HepG2 (cell line): Measurements from ENCODE around the gene CCDC74A. TPM values are rescaled to one million over a fixed set of nuclear protein-coding genes. Genes with fewer than 3 reads are reported as not detected.
"Not testable (repeated sequence)": the region's sequence is repeated elsewhere in the genome, so short reads cannot be mapped to it uniquely, and the experiment has no call there.

Experiments used
- ATAC-seq: fragments of 200-7000 bp; cut with Tn5 transposase; 3 replicates; pipeline ENCODE4 v1.9.1; 2020; ENCODE audit warnings: mild to moderate bottlenecking, moderate library complexity
- BruUV-seq: library from RNA; stranded (reverse); fragments of 400-500 nt; replicated peaks from 2 replicates; lab custom pipeline; 2021; lab: Mats Ljungman, UMichigan
- CTCF ChIA-PET: fragments of 300-600 bp; formaldehyde crosslinking; extraction: SDS; loops from one replicate; lab custom pipeline; 2021; ENCODE audit warnings: low total read pairs, inconsistent platforms, low intra/inter-chr PET ratio; lab: Yijun Ruan, JAX
- POLR2A ChIA-PET: fragments of 350-600 bp; sonication (Branson Sonifier 250); formaldehyde crosslinking; loops from one replicate; lab custom pipeline; 2020; ENCODE audit warnings: antibody characterized with exemption, inconsistent platforms; lab: Yijun Ruan, JAX
- DNase-seq: peaks from one replicate; pipeline ENCODE4 v3.0.0-alpha.2; 2015; ENCODE audit warnings: low spot score
- FAIRE-seq: peaks from 3 replicates; lab custom pipeline; 2011; peaks lifted over from hg19 to GRCh38; lab: Jason Lieb, UNC
- H2AFZ ChIP-seq: one replicate; pipeline ENCODE4 v1.6.1; 2011; ENCODE audit warnings: low read length, inconsistent platforms
- H3K27ac ChIP-seq: fragments of 300-600 bp; 3 replicates; pipeline ENCODE4 v1.8.0; 2011; ENCODE audit warnings: mixed run types, mild to moderate bottlenecking, mixed read lengths, low read length, inconsistent platforms; ENCODE audit not compliant: insufficient read depth; ENCODE audit errors: extremely low read length
- H3K27me3 ChIP-seq, 2 experiments: fragments of 200-600 bp in 1 of 2; 2 replicates in 1 of 2; 3 replicates in 1 of 2; pipeline versions ENCODE4 v1.6.0 to v1.8.0; 2011; ENCODE audit warnings: low read length in 2 of 2, mild to moderate bottlenecking in 2 of 2, moderate library complexity in 2 of 2, inconsistent platforms in 1 of 2; ENCODE audit not compliant: insufficient read depth in 2 of 2, control insufficient read depth in 1 of 2
- H3K36me3 ChIP-seq, 2 experiments: fragments of 200-600 bp in 1 of 2; replicated peaks in 1 of 2; 2 replicates in 1 of 2; 3 replicates in 1 of 2; pipeline versions ENCODE4 v1.5.1 to v1.8.0; 2011; ENCODE audit warnings: low read length in 2 of 2, inconsistent platforms in 1 of 2; ENCODE audit not compliant: insufficient read depth in 2 of 2, control insufficient read depth in 1 of 2
- H3K4me1 ChIP-seq: 2 replicates; pipeline ENCODE4 v1.5.1; 2012; ENCODE audit warnings: low read length, inconsistent platforms; ENCODE audit not compliant: insufficient read depth
- H3K4me2 ChIP-seq: 2 replicates; pipeline ENCODE4 v1.6.0; 2011; ENCODE audit warnings: low read depth, low read length, inconsistent platforms
- H3K4me3 ChIP-seq, 3 experiments: fragments of 200-600 bp in 1 of 3; sonication (generic), shearing (Covaris generic) in 1 of 3; replicated peaks in 1 of 3; 2 replicates each; pipeline ENCODE4 v1.5.1; 2011 to 2016; ENCODE audit warnings: low read length in 3 of 3, inconsistent platforms in 2 of 3, low read depth in 2 of 3, mild to moderate bottlenecking in 2 of 3, control low read depth in 1 of 3, mixed read lengths in 1 of 3; ENCODE audit not compliant: insufficient read depth in 1 of 3
- H3K79me2 ChIP-seq: one replicate; pipeline ENCODE4 v1.6.1; 2011; ENCODE audit warnings: low read length, inconsistent platforms; ENCODE audit not compliant: insufficient read depth
- H3K9ac ChIP-seq: 2 replicates; pipeline ENCODE4 v1.6.0; 2011; ENCODE audit warnings: mild to moderate bottlenecking, low read depth, low read length, inconsistent platforms; ENCODE audit not compliant: insufficient read depth
- H3K9me3 ChIP-seq: 2 replicates; pipeline ENCODE4 v1.5.1; 2012; ENCODE audit warnings: mild to moderate bottlenecking, low read length
- H4K20me1 ChIP-seq: 2 replicates; pipeline ENCODE4 v1.6.0; 2011; ENCODE audit warnings: inconsistent platforms, mild to moderate bottlenecking, low read length, moderate library complexity; ENCODE audit not compliant: insufficient read depth
- WGBS: methylation state at CpG from one replicate; pipeline ENCODE4 v1.1.6; 2017; ENCODE audit warnings: low lambda C conversion rate; 5-methylcytosine and 5-hydroxymethylcytosine counted together
- in situ Hi-C: cut with HindIII; loops from 2 replicates; pipeline ENCODE4 v1.10.0; 2017; ENCODE audit warnings: low pct_unique_long_range_greater_than_20kb; ENCODE audit not compliant: extremely low pct_ligation_motif_present
- intact Hi-C: fragments of 100-400 bp; cut with micrococcal nuclease; formaldehyde crosslinking; loops from one replicate; pipeline ENCODE4 v1.10.0; 2022; ENCODE audit not compliant: unreplicated experiment
- polyA plus RNA-seq, 8 experiments: library from polyadenylated mRNA; depleted of rRNA in 3 of 8; stranded (reverse) in 7 of 8; unstranded in 1 of 8; fragments of >200 nt; fragmentation: Illumina TruSeq in 4 of 8; extraction: Trizol in 4 of 8; gene quantifications; 2 replicates each; pipeline versions ENCODE4 v1.2.1 to v1.2.3, GENCODE V29; 2011 to 2016; ENCODE audit warnings: low read depth in 4 of 8, missing spikeins in 1 of 8, mixed read lengths in 1 of 8; ENCODE audit not compliant: insufficient read depth in 1 of 8
- total RNA-seq, 5 experiments: library from RNA; depleted of rRNA; stranded (reverse); fragments of >200 nt; fragmentation: Illumina TruSeq; extraction: Trizol; gene quantifications; 2 replicates each; pipeline ENCODE4 v1.2.3, GENCODE V29; 2016; ENCODE audit warnings: low read depth in 1 of 5

The CCDC74A gene
- total and polyA plus RNA-seq, 2 of the 13 experiments (the other 11 are each of a cell fraction or from before 2014, with no cell fraction given), result 0.15 to 0.17 TPM

- H3K79me2 ChIP-seq, CTCF ChIA-PET, ATAC-seq, H3K9me3 ChIP-seq, H3K4me2 ChIP-seq, H3K9ac ChIP-seq, FAIRE-seq, DNase-seq, H2AFZ ChIP-seq, H4K20me1 ChIP-seq, H3K4me3 ChIP-seq, POLR2A ChIA-PET, H3K36me3 ChIP-seq, H3K27ac ChIP-seq, BruUV-seq, in situ Hi-C loops: not testable (repeated sequence)
- intact Hi-C loops, result loop anchor here (5.0 kb wide), 1 partner anchor 37 kb away; the partner anchor contains the start of gene MZT2A
- H3K27me3 ChIP-seq, result peaks cover 0 to 12% of the 10 kb centered on the region in 2 experiments; a peak in 3 of 5 replicates
- H3K4me1 ChIP-seq, result peaks cover 14% of the 10 kb centered on the region; the same call in 1 of the 2 replicates
- 68% methylated on average over 24 of the region's 26 CpGs for WGBS
Observed at GRCh38 chr2:131528981-131529863, 1.5 kb downstream of the CCDC74A start.

- DNase-seq, H3K9me3 ChIP-seq, FAIRE-seq, ATAC-seq, H4K20me1 ChIP-seq, H3K36me3 ChIP-seq, H3K4me2 ChIP-seq, POLR2A ChIA-PET, in situ Hi-C loops, H3K27ac ChIP-seq, H3K9ac ChIP-seq, H3K4me3 ChIP-seq, BruUV-seq, CTCF ChIA-PET, H3K79me2 ChIP-seq, H2AFZ ChIP-seq: not testable (repeated sequence)
- peaks cover 14% of the 10 kb centered on the region; the same call in 1 of the 2 replicates for H3K4me1 ChIP-seq
- 71% methylated on average over 4 of the region's 5 CpGs for WGBS
- intact Hi-C loops, result loop anchor here (5.0 kb wide), 1 partner anchor 38 kb away; the partner anchor contains the start of gene MZT2A
- peaks cover 0 to 12% of the 10 kb centered on the region in 2 experiments; a peak in 3 of 5 replicates for H3K27me3 ChIP-seq
Observed at GRCh38 chr2:131529864-131530445, 2.3 kb downstream of the CCDC74A start.
